Neural cell (in vitro differentiated cells): ENCODE measurements around the gene PLA2G3.

Experiments
- CTCF ChIP-seq: fragments of 450-650 bp; IDR thresholded peaks from 2 replicates; pipeline ENCODE4 v1.5.1; 2014; ENCODE audit warnings: antibody characterized with exemption, mild to moderate bottlenecking, moderate library complexity; ENCODE audit not compliant: poor library complexity, severe bottlenecking
- EP300 ChIP-seq: fragments of 450-650 bp; conservative IDR thresholded peaks from 2 replicates; pipeline ENCODE4 v1.6.1; 2014; ENCODE audit warnings: antibody characterized with exemption, mild to moderate bottlenecking, moderate library complexity; ENCODE audit not compliant: poor library complexity, severe bottlenecking
- EZH2 ChIP-seq: fragments of 200-600, 300-800 bp; shearing (Covaris generic), sonication (generic); IDR thresholded peaks from 2 replicates; pipeline ENCODE4 v1.6.1; 2014; ENCODE audit warnings: antibody characterized with exemption, low read length, borderline replicate concordance, mild to moderate bottlenecking; ENCODE audit not compliant: insufficient read depth, poor library complexity, severe bottlenecking
- POLR2AphosphoS5 ChIP-seq: IDR thresholded peaks from 2 replicates; pipeline ENCODE4 v1.6.1; 2012
- RAD21 ChIP-seq: fragments of 450-650 bp; conservative IDR thresholded peaks from 2 replicates; pipeline ENCODE4 v1.6.1; 2014; ENCODE audit warnings: antibody characterized with exemption, mild to moderate bottlenecking, moderate library complexity
- REST ChIP-seq: IDR thresholded peaks from 2 replicates; pipeline ENCODE4 v1.6.1; 2012; ENCODE audit warnings: borderline replicate concordance
- SMC3 ChIP-seq: fragments of 450-650 bp; conservative IDR thresholded peaks from 2 replicates; pipeline ENCODE4 v1.6.1; 2014; ENCODE audit warnings: antibody characterized with exemption, mild to moderate bottlenecking, moderate library complexity; ENCODE audit not compliant: poor library complexity

GRCh38 chr22:31088233-31088986 is 51.9 kb downstream of the PLA2G3 start:
- TF ChIP-seq EZH2 (no peak), REST (no peak), CTCF (no peak), POLR2AphosphoS5 (no peak), SMC3 (no peak), EP300 (no peak), RAD21 (no peak)
